GM12801 (cell line): ENCODE data around the gene PPP3CA.

Experiments
- CTCF ChIP-seq: IDR thresholded peaks from one replicate; pipeline ENCODE4 v1.5.1; 2011; ENCODE audit warnings: control low read depth; ENCODE audit not compliant: insufficient read length; ENCODE audit errors: extremely low read depth

Gene PPP3CA

GRCh38 chr4:101022151-101023024 lies 324.9 kb downstream of the PPP3CA start:
- no peak for TF ChIP-seq CTCF

GRCh38 chr4:101020956-101021355 lies 326.4 kb downstream of the PPP3CA start:
- TF ChIP-seq CTCF: no peak

- TF ChIP-seq CTCF: no peak
Measured at GRCh38 chr4:101019941-101020401, 327.4 kb downstream of the PPP3CA start.

- no peak for TF ChIP-seq CTCF
Measured at GRCh38 chr4:101019313-101019712, 328.0 kb downstream of the PPP3CA start.

DNA sequence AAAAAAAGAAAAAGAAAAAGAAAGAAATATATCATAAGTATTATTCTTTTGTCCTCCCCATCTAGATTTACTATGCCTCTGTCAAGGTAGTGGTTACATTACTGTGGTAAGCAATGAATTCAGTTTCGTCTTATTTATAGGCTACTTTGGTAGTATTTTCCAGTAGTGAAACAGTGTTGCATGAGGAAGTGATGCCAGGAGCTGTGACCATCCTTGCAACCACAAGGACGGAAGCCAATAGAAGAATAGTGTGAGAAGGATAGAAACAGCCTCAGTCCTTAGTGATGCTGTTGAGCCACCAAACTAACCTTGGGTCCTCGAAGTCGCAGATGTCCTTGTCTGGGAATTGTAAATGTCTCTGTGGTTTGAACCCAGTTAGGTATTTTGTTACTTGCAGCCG lies 328.5 kb downstream of the PPP3CA start:
- no peak for TF ChIP-seq CTCF

DNA sequence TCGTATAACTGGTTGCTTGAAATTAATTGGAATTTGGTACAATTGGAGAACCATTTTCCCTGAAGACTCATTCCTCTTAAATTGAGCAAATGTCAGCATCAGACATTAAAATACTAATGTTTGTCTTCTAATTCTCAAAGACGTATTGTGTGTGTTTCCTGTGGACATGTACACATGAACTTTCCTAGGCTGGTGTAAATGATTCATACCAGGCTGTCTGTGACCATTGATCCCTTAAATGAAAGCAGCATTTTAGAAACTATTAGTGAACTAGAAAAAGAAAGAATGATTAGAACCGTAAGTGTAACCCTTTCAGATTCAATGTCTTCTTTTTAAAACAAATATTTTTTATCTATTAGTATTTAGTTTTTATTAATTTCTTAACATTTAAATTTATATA lies 332.9 kb downstream of the PPP3CA start:
- TF ChIP-seq CTCF: no peak

GRCh38 chr4:101010987-101011386 lies 336.3 kb downstream of the PPP3CA start:
- no peak for TF ChIP-seq CTCF
